Activated T-cell treated with anti-CD3 and anti-CD28 coated beads, Interleukin-2, amount 50 U/mL, for 4 hours (primary cell): ENCODE data around the gene CDC5L. TPM values are rescaled to one million over a fixed set of nuclear protein-coding genes. Genes with fewer than 3 reads are reported as not detected.

Experiments
- ATAC-seq, 2 donors: fragments of 200-7000 bp; cut with Tn5 transposase; one replicate each; pipeline ENCODE4 v1.10.0; 2021
- DNase-seq: peaks from one replicate; pipeline ENCODE4 v3.0.0-alpha.2; 2020
- H3K27me3 Mint-ChIP-seq: one replicate; pipeline ENCODE4 v1.8.0; 2021; ENCODE audit warnings: low read depth, mixed read lengths
- H3K36me3 Mint-ChIP-seq: one replicate; pipeline ENCODE4 v1.8.0; 2022; ENCODE audit warnings: mixed read lengths; ENCODE audit not compliant: insufficient read depth
- H3K4me1 Mint-ChIP-seq: one replicate; pipeline ENCODE4 v1.8.0; 2021; ENCODE audit warnings: low read depth, mixed read lengths
- H3K4me3 Mint-ChIP-seq: one replicate; pipeline ENCODE4 v1.8.0; 2021; ENCODE audit warnings: mild to moderate bottlenecking, moderate library complexity, mixed read lengths
- H3K9me3 Mint-ChIP-seq: one replicate; pipeline ENCODE4 v1.8.0; 2021; ENCODE audit warnings: mixed read lengths
- total RNA-seq, 3 donors: library from RNA; stranded (reverse); gene quantifications; one replicate each; pipeline ENCODE4 v1.2.1, GENCODE V29; 2021

The CDC5L gene
- total RNA-seq, 3 donors from 2014 or later: 23.5 to 24.5 (median 23.9) TPM

DNA sequence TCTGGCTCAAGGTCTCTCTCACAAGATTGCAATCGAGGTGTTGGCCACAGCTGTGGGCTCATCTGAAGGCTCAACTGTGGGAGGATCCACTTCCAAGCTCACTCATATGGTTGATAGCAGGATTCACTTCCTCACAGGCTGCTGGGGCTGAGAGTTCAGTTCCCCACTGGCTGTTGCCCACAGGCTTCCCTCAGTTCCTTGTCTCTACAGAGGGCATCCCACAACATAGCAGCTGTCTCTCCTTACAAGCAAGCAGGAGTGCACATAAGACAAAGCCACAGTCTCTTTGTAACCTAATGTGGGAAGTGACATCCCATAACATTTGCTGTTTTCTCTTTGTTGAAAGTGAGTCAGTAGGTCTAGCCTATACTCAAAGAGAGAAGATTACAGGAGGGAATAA is 31.0 kb upstream of the CDC5L start:
- Mint-ChIP-seq H3K4me3 (no peak overlapping the region), H3K9me3 (peaks cover 4% of the 10 kb centered on the region), H3K27me3 (peaks cover 12% of the 10 kb centered on the region), H3K36me3 (peaks cover 2% of the 10 kb centered on the region), H3K4me1 (no peaks in the 10 kb centered on the region)
- ATAC-seq: no peak
- no peak for DNase-seq

DNA sequence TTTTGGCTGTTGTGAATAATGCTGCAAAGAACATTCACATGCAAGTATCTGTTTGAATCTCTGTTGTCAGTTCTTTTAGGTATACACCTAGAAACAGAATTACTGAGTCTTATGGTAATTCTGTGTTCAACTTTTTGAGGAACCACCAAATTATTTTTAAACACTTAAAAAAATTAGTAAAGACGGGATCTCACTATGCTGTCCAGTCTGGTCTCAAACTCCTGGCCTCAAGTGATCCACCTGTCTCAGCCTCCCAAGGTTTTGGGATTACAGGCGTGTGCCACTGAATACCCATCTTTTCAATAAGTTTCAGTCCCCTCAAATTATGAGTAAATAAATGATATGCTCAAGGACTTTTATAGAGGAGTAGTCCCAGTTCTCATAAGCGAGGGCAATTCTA is 27.5 kb upstream of the CDC5L start:
- ATAC-seq (no peak), DNase-seq (no peak)
- H3K27me3 Mint-ChIP-seq: peaks cover 16% of the 10 kb centered on the region
- H3K36me3 Mint-ChIP-seq: peaks cover 2% of the 10 kb centered on the region
- no peak overlapping the region for H3K4me3 Mint-ChIP-seq
- H3K9me3 Mint-ChIP-seq: peaks cover 4% of the 10 kb centered on the region
- no peaks in the 10 kb centered on the region for H3K4me1 Mint-ChIP-seq

DNA sequence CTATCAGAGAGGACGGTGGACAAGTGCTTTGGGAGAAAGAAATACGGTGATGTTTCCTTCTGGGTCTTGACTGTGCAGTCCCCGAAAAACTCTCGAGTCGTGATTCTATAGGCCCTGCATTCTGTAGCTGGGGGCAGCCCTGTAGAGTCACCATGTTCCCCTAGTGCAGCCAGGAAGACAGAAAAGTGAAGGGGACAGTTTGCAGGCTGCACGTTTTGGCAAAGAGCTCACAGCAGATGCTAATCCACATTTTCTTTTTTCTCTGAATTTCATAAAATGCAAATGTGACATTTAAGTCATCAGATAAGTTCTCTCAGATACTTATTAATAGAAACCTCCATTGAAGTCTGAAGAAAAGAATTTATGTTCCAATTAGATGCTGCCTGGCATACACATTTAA is 25.6 kb upstream of the CDC5L start:
- Mint-ChIP-seq H3K36me3 (peaks cover 1% of the 10 kb centered on the region), H3K4me1 (no peaks in the 10 kb centered on the region), H3K4me3 (no peak overlapping the region), H3K27me3 (peaks cover 12% of the 10 kb centered on the region), H3K9me3 (no peaks in the 10 kb centered on the region)
- DNase-seq: no peak
- ATAC-seq: no peak

GRCh38 chr6:44363377-44363926 is 24.1 kb upstream of the CDC5L start:
- Mint-ChIP-seq H3K4me1 (no peaks in the 10 kb centered on the region), H3K9me3 (no peaks in the 10 kb centered on the region), H3K36me3 (no peaks in the 10 kb centered on the region), H3K4me3 (no peak overlapping the region), H3K27me3 (peaks cover 14% of the 10 kb centered on the region)
- DNase-seq: no peak
- no peak for ATAC-seq

GRCh38 chr6:44366781-44367180 is 20.7 kb upstream of the CDC5L start:
- no peak for DNase-seq
- Mint-ChIP-seq H3K9me3 (no peaks in the 10 kb centered on the region), H3K4me1 (no peaks in the 10 kb centered on the region), H3K4me3 (no peak overlapping the region), H3K36me3 (no peaks in the 10 kb centered on the region), H3K27me3 (peaks cover 15% of the 10 kb centered on the region)
- ATAC-seq: no peak

DNA sequence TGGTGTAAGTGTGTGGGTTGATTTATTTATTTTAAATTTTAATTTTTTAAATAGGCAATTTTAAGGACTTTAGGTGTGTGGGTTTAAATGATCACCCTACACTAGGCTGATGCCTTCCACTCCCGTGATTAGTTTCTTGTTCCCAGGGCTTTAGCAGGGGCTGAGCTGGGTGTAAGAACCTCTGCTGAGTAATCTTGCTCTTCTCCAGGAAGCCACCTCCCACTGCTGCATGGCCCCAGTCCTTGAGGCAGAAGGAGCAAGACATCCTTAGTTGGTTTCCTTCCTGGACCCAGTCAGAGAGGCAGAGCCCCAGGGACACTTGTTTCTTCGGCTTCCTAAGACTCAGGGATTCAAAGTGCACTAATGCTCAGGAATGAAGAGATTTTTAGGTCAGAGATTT is 19.8 kb upstream of the CDC5L start:
- no peaks in the 10 kb centered on the region for H3K4me1 Mint-ChIP-seq
- H3K27me3 Mint-ChIP-seq: peaks cover 15% of the 10 kb centered on the region
- no peak overlapping the region for H3K4me3 Mint-ChIP-seq
- DNase-seq: no peak
- H3K9me3 Mint-ChIP-seq: no peaks in the 10 kb centered on the region
- ATAC-seq: peak in 1 of 2 donors; percentile 23
- no peaks in the 10 kb centered on the region for H3K36me3 Mint-ChIP-seq

GRCh38 chr6:44373051-44373450 is 14.5 kb upstream of the CDC5L start:
- Mint-ChIP-seq H3K36me3 (no peaks in the 10 kb centered on the region), H3K9me3 (no peaks in the 10 kb centered on the region), H3K4me3 (no peak overlapping the region), H3K27me3 (peaks cover 19% of the 10 kb centered on the region), H3K4me1 (no peaks in the 10 kb centered on the region)
- DNase-seq: no peak
- no peak for ATAC-seq

- DNase-seq (no peak), ATAC-seq (no peak)
- Mint-ChIP-seq H3K4me1 (no peaks in the 10 kb centered on the region), H3K9me3 (no peaks in the 10 kb centered on the region), H3K27me3 (peaks cover 17% of the 10 kb centered on the region), H3K4me3 (no peak overlapping the region), H3K36me3 (no peaks in the 10 kb centered on the region)
Measured at GRCh38 chr6:44373787-44374186, 13.7 kb upstream of the CDC5L start.

GRCh38 chr6:44375071-44375470 is 12.4 kb upstream of the CDC5L start:
- no peaks in the 10 kb centered on the region for H3K36me3 Mint-ChIP-seq
- no peaks in the 10 kb centered on the region for H3K9me3 Mint-ChIP-seq
- ATAC-seq (no peak), DNase-seq (no peak)
- H3K4me3 Mint-ChIP-seq: no peak overlapping the region
- no peaks in the 10 kb centered on the region for H3K4me1 Mint-ChIP-seq
- H3K27me3 Mint-ChIP-seq: peaks cover 13% of the 10 kb centered on the region

DNA sequence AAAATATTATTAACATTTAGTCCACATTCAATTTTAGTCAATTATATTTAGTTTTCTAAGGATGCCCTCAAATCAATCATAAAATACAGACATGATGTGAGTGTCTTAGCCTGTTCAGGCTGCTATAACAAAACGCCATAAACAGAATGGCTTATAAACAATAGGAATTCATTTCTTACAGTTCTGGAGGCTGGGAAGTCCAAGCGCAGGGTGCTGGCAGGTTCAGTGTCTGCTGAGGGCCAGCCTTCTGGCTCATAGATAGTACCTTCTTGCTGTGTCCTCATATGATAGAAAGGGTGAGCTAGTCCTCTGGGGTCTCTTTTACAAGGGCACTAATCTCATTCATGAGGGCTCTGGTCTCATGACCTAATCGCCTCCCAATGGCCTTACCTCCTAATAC is 10.0 kb upstream of the CDC5L start:
- Mint-ChIP-seq H3K4me1 (no peaks in the 10 kb centered on the region), H3K4me3 (no peak overlapping the region), H3K36me3 (no peaks in the 10 kb centered on the region), H3K9me3 (no peaks in the 10 kb centered on the region), H3K27me3 (peaks cover 18% of the 10 kb centered on the region)
- DNase-seq (no peak), ATAC-seq (no peak)

DNA sequence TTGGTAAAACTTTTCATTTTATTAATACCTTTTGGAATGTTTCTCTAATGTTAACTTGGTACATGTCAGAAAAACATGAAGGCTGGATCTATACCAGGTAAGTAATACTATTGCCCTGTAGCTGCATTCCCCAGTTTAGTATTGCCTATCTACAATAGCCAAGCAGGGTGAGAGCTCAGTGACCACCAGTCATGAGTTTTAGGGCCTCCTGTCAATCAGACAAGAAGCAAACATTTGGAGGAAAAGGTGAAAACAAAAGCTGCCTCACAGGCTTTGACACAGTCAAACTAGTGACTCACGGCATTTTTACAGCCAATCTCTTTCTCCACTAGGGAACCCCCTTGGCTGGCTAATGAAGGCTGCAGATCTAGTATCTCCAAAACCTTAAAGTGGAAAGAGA is 9.5 kb upstream of the CDC5L start:
- Mint-ChIP-seq H3K27me3 (peaks cover 14% of the 10 kb centered on the region), H3K4me3 (no peak overlapping the region), H3K9me3 (no peaks in the 10 kb centered on the region), H3K36me3 (no peaks in the 10 kb centered on the region), H3K4me1 (no peaks in the 10 kb centered on the region)
- no peak for DNase-seq
- no peak for ATAC-seq

DNA sequence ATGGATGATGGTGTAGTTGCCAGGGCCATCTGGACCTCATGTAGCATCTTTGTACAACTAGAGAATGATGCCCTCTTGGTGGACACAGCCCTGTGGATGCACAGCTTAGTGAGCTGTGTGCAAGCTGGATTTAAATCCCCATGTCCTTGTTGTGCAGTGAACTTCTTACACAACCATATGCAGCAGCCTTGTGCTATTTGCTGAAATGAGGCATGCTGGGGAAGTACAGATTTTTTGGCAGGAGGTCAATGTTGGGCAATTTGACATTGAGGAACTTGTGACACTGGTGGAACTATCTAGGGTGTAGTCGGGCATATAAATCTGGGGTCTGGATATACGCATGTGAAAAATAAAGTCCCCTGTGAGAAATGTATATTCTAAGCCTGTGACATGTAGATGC is 5.8 kb upstream of the CDC5L start:
- Mint-ChIP-seq H3K4me3 (no peak overlapping the region), H3K4me1 (peaks cover 4% of the 10 kb centered on the region), H3K36me3 (no peaks in the 10 kb centered on the region), H3K9me3 (no peaks in the 10 kb centered on the region), H3K27me3 (peaks cover 5% of the 10 kb centered on the region)
- no peak for ATAC-seq
- no peak for DNase-seq

- H3K36me3 Mint-ChIP-seq: peaks cover 16% of the 10 kb centered on the region
- no peaks in the 10 kb centered on the region for H3K9me3 Mint-ChIP-seq
- H3K4me1 Mint-ChIP-seq: peaks cover 34% of the 10 kb centered on the region
- peak overlapping the region; percentile 93 for H3K4me3 Mint-ChIP-seq
- ATAC-seq (no peak), DNase-seq (no peak)
- H3K27me3 Mint-ChIP-seq: peaks cover 5% of the 10 kb centered on the region
Measured at GRCh38 chr6:44386364-44386928, 1.1 kb upstream of the CDC5L start.

DNA sequence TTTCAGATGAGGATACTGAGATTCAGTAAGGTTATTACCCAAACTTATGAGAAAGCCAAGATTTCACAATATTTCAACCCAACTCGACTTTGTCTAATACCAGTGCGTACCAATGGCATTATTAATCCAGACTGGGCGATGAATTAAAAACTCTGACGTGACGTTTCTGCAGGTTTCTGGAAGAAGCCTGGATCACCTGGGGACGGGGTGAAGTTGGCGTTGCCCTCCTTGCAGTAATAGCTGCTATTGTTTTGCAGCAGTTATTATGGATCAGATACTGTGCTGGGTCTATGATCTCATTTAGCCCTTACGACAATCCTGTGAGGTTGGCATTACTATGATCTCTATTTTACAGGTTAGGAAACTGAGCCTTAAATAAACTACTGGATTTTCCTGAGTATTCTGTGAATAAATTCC is 569 bp upstream of the CDC5L start:
- DNase-seq (no peak), ATAC-seq (peak; percentile 3 to 22)
- Mint-ChIP-seq H3K9me3 (no peaks in the 10 kb centered on the region), H3K36me3 (peaks cover 18% of the 10 kb centered on the region), H3K4me3 (peak overlapping the region; percentile 93), H3K4me1 (peaks cover 37% of the 10 kb centered on the region), H3K27me3 (peaks cover 5% of the 10 kb centered on the region)

DNA sequence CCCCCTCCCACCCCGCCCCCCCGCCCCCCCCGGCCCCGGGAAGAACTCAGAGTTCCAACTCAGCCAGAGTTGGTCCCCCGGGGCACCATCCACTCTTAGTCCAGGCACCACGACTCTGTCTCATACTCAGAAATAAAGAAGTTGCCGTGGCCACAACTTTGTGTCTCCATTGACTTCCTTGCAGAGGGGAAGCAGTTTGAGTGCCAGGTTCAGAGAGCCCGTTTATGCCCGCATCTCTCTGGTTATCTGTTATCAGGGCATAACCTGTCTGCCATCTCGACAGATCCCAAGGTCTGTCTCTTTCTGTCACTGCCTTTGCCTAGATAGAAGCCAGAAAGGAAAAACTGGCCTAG is 605 bp downstream of the CDC5L start:
- Mint-ChIP-seq H3K4me1 (peaks cover 37% of the 10 kb centered on the region), H3K36me3 (peaks cover 24% of the 10 kb centered on the region), H3K27me3 (no peaks in the 10 kb centered on the region), H3K4me3 (peak overlapping the region; percentile 93), H3K9me3 (no peaks in the 10 kb centered on the region)
- ATAC-seq (no peak), DNase-seq (peak; percentile 6)

GRCh38 chr6:44388887-44389286 is 1.4 kb downstream of the CDC5L start:
- H3K36me3 Mint-ChIP-seq: peaks cover 26% of the 10 kb centered on the region
- H3K27me3 Mint-ChIP-seq: no peaks in the 10 kb centered on the region
- H3K9me3 Mint-ChIP-seq: no peaks in the 10 kb centered on the region
- no peak for DNase-seq
- no peak for ATAC-seq
- peaks cover 37% of the 10 kb centered on the region for H3K4me1 Mint-ChIP-seq
- H3K4me3 Mint-ChIP-seq: peak overlapping the region; percentile 93
